Activated CD8-positive, alpha-beta T cell treated with anti-CD3 and anti-CD28 coated beads, Interleukin-2, amount 10 ng/mL, durations not matched to agents 7 days and 5 days (primary cell): ENCODE data around the gene AVP. TPM values are rescaled to one million over a fixed set of nuclear protein-coding genes. Genes with fewer than 3 reads are reported as not detected.
"Not testable (repeated sequence)": the region's sequence is repeated elsewhere in the genome, so short reads cannot be mapped to it uniquely, and the experiment has no call there.

ENCODE experiments used
- ATAC-seq: fragments of 150-1000 bp; cut with Tn5 transposase; one replicate; pipeline ENCODE4 v1.10.0; 2021; ENCODE audit warnings: moderate library complexity
- CTCF ChIA-PET: fragments of 350-600 bp; sonication (Branson Sonifier 250); formaldehyde crosslinking; loops from one replicate; lab custom pipeline; 2021; ENCODE audit warnings: antibody characterized with exemption; lab: Charles Lee
- POLR2A ChIA-PET: fragments of 350-600 bp; sonication (Branson Sonifier 250); formaldehyde crosslinking; loops from one replicate; lab custom pipeline; 2021; ENCODE audit warnings: antibody characterized with exemption; lab: Charles Lee
- DNase-seq: peaks from one replicate; pipeline ENCODE4 v3.0.0-alpha.2; 2020
- H3K27ac Mint-ChIP-seq: one replicate; pipeline ENCODE4 v1.8.0; 2021; ENCODE audit warnings: mild to moderate bottlenecking, mixed read lengths
- H3K27me3 Mint-ChIP-seq: one replicate; pipeline ENCODE4 v1.8.0; 2021; ENCODE audit warnings: low read depth, mixed read lengths
- H3K36me3 Mint-ChIP-seq: one replicate; pipeline ENCODE4 v1.8.0; 2021; ENCODE audit warnings: low read depth, mixed read lengths
- H3K4me1 Mint-ChIP-seq: one replicate; pipeline ENCODE4 v1.8.0; 2021; ENCODE audit warnings: low read depth, mixed read lengths
- H3K4me3 Mint-ChIP-seq: one replicate; pipeline ENCODE4 v1.8.0; 2021; ENCODE audit warnings: mild to moderate bottlenecking, mixed read lengths
- H3K9me3 Mint-ChIP-seq: one replicate; pipeline ENCODE4 v1.8.0; 2022; ENCODE audit warnings: mixed read lengths; ENCODE audit not compliant: insufficient read depth
- total RNA-seq, 2 experiments: library from RNA; stranded (reverse); gene quantifications; one replicate each; pipeline ENCODE4 v1.2.3, GENCODE V29; 2021

The AVP gene
- total RNA-seq, 2 experiments from 2014 or later = not detected

- CTCF ChIA-PET, H3K4me1 Mint-ChIP-seq, H3K4me3 Mint-ChIP-seq, H3K36me3 Mint-ChIP-seq, H3K27ac Mint-ChIP-seq, H3K9me3 Mint-ChIP-seq, POLR2A ChIA-PET, H3K27me3 Mint-ChIP-seq, ATAC-seq, DNase-seq: not testable (repeated sequence)
Observed at GRCh38 chr20:3064119-3064518, 20.4 kb downstream of the AVP start.

GRCh38 chr20:3059489-3059888 is 25.0 kb downstream of the AVP start:
- no peak overlapping the region for H3K27ac Mint-ChIP-seq
- ATAC-seq (no peak), DNase-seq (no peak)
- no peaks in the 10 kb centered on the region for H3K36me3 Mint-ChIP-seq
- no peak overlapping the region for H3K4me3 Mint-ChIP-seq
- ChIA-PET POLR2A (no interaction called here), CTCF (no interaction called here)
- H3K4me1 Mint-ChIP-seq = no peaks in the 10 kb centered on the region
- no peaks in the 10 kb centered on the region for H3K9me3 Mint-ChIP-seq
- no peaks in the 10 kb centered on the region for H3K27me3 Mint-ChIP-seq

- peaks cover 22% of the 10 kb centered on the region for H3K36me3 Mint-ChIP-seq
- ATAC-seq (peak; percentile 44), DNase-seq (no peak)
- no peak overlapping the region for H3K27ac Mint-ChIP-seq
- H3K27me3 Mint-ChIP-seq = no peaks in the 10 kb centered on the region
- no peaks in the 10 kb centered on the region for H3K9me3 Mint-ChIP-seq
- ChIA-PET POLR2A (no interaction called here), CTCF (interaction anchor here (0.6 kb wide), 1 partner anchor 111 kb away, joined by 3 read pairs; no protein-coding TSS in a partner anchor)
- H3K4me1 Mint-ChIP-seq = peaks cover 29% of the 10 kb centered on the region
- H3K4me3 Mint-ChIP-seq = no peak overlapping the region
Observed at GRCh38 chr20:3051385-3052019, 33.0 kb downstream of the AVP start.

GRCh38 chr20:3047486-3048419 is 36.8 kb downstream of the AVP start:
- Mint-ChIP-seq H3K9me3 (no peaks in the 10 kb centered on the region), H3K4me3 (peak overlapping the region; percentile 76), H3K27me3 (no peaks in the 10 kb centered on the region), H3K27ac (no peak overlapping the region), H3K4me1 (peaks cover 35% of the 10 kb centered on the region), H3K36me3 (peaks cover 25% of the 10 kb centered on the region)
- DNase-seq = no peak
- no peak for ATAC-seq
- CTCF ChIA-PET = no interaction called here
- POLR2A ChIA-PET = no interaction called here

GRCh38 chr20:3046677-3047462 is 37.7 kb downstream of the AVP start:
- H3K27ac Mint-ChIP-seq = peak overlapping the region; percentile 17
- H3K27me3 Mint-ChIP-seq = no peaks in the 10 kb centered on the region
- peak overlapping the region; percentile 76 for H3K4me3 Mint-ChIP-seq
- DNase-seq (peak; percentile 25), ATAC-seq (no peak)
- POLR2A ChIA-PET = no interaction called here
- peaks cover 36% of the 10 kb centered on the region for H3K4me1 Mint-ChIP-seq
- peaks cover 25% of the 10 kb centered on the region for H3K36me3 Mint-ChIP-seq
- CTCF ChIA-PET = no interaction called here
- no peaks in the 10 kb centered on the region for H3K9me3 Mint-ChIP-seq

- Mint-ChIP-seq H3K9me3 (no peaks in the 10 kb centered on the region), H3K27ac (peak within 1 kb of the TSS; percentile 71), H3K4me1 (peaks cover 33% of the 10 kb centered on the region), H3K27me3 (no peaks in the 10 kb centered on the region), H3K4me3 (peak within 1 kb of the TSS; percentile 76), H3K36me3 (peaks cover 28% of the 10 kb centered on the region)
- ChIA-PET CTCF (no interaction called here), POLR2A (interaction anchor here (0.9 kb wide), 1 partner anchor 205 kb away, joined by 3 read pairs; the partner anchor contains the start of genes PCED1A and VPS16)
- DNase-seq = peak; percentile 86
- ATAC-seq = peak; percentile 96
Observed at GRCh38 chr20:3045816-3046676, 38.5 kb downstream of the AVP start, which contains the start of gene MRPS26. Gene MRPS26 (plus strand): TSS chr20:3046052. CDS start chr20:3046069, 17 bp downstream.

GRCh38 chr20:3045042-3045815 is 39.3 kb downstream of the AVP start:
- H3K27me3 Mint-ChIP-seq = no peaks in the 10 kb centered on the region
- CTCF ChIA-PET = interaction anchor here (1.5 kb wide), 1 partner anchor 9 kb away, joined by 5 read pairs; no protein-coding TSS in a partner anchor
- POLR2A ChIA-PET = interaction anchor here (0.5 to 1.1 kb wide), 3 partner anchors 142 to 205 kb away, joined by 3 to 4 read pairs (median 3); partner anchors contain the start of genes PCED1A and VPS16
- DNase-seq = peak; percentile 60
- peaks cover 25% of the 10 kb centered on the region for H3K36me3 Mint-ChIP-seq
- H3K4me1 Mint-ChIP-seq = peaks cover 32% of the 10 kb centered on the region
- no peaks in the 10 kb centered on the region for H3K9me3 Mint-ChIP-seq
- H3K27ac Mint-ChIP-seq = peak overlapping the region; percentile 58
- peak overlapping the region; percentile 76 for H3K4me3 Mint-ChIP-seq
- peak; percentile 1 for ATAC-seq

GRCh38 chr20:3044336-3044965 is 40.1 kb downstream of the AVP start:
- H3K36me3 Mint-ChIP-seq = peaks cover 31% of the 10 kb centered on the region
- ChIA-PET CTCF (interaction anchor here (1.5 kb wide), 1 partner anchor 10 kb away, joined by 5 read pairs; no protein-coding TSS in a partner anchor), POLR2A (interaction anchor here (0.5 to 1.1 kb wide), 2 partner anchors 141 to 159 kb away, joined by 3 to 4 read pairs; no protein-coding TSS in a partner anchor)
- ATAC-seq (no peak), DNase-seq (no peak)
- H3K4me3 Mint-ChIP-seq = peak overlapping the region; percentile 76
- H3K27ac Mint-ChIP-seq = no peak overlapping the region
- no peaks in the 10 kb centered on the region for H3K27me3 Mint-ChIP-seq
- H3K9me3 Mint-ChIP-seq = no peaks in the 10 kb centered on the region
- H3K4me1 Mint-ChIP-seq = peaks cover 38% of the 10 kb centered on the region

GRCh38 chr20:3043322-3043721 is 41.2 kb downstream of the AVP start, which contains the start of gene GNRH2:
Gene GNRH2 (plus strand): TSS chr20:3043622. CDS start chr20:3044415, 793 bp downstream.
- ATAC-seq (no peak), DNase-seq (no peak)
- ChIA-PET POLR2A (interaction anchor here (0.7 kb wide), 1 partner anchor 169 kb away, joined by 3 read pairs; no protein-coding TSS in a partner anchor), CTCF (no interaction called here)
- Mint-ChIP-seq H3K4me1 (peaks cover 39% of the 10 kb centered on the region), H3K4me3 (no peak within 1 kb of the TSS), H3K9me3 (no peaks in the 10 kb centered on the region), H3K27me3 (no peaks in the 10 kb centered on the region), H3K36me3 (peaks cover 34% of the 10 kb centered on the region), H3K27ac (no peak within 1 kb of the TSS)
